Activated T-helper 17 cell treated with anti-CD3 and anti-CD28 coated beads, Interleukin-2, amount 50 U/mL, for 72 hours (primary cell): ENCODE results near the gene GHRL. TPM values are rescaled to one million over a fixed set of nuclear protein-coding genes. Genes with fewer than 3 reads are reported as not detected.

Experiments
- ATAC-seq: fragments of 150-1000 bp; cut with Tn5 transposase; replicated peaks from 2 replicates; pipeline ENCODE4 v1.10.0; 2021; ENCODE audit warnings: mild to moderate bottlenecking, moderate library complexity
- H3K27ac Mint-ChIP-seq: one replicate; pipeline ENCODE4 v1.8.0; 2022; ENCODE audit warnings: mixed read lengths
- H3K27me3 Mint-ChIP-seq: one replicate; pipeline ENCODE4 v1.8.0; 2022; ENCODE audit warnings: mixed read lengths
- H3K36me3 Mint-ChIP-seq: one replicate; pipeline ENCODE4 v1.8.0; 2022; ENCODE audit warnings: low read depth, mild to moderate bottlenecking, mixed read lengths
- H3K4me1 Mint-ChIP-seq: one replicate; pipeline ENCODE4 v1.8.0; 2022; ENCODE audit warnings: mixed read lengths
- H3K4me3 Mint-ChIP-seq: one replicate; pipeline ENCODE4 v1.8.0; 2022; ENCODE audit warnings: mild to moderate bottlenecking, mixed read lengths
- H3K9me3 Mint-ChIP-seq: one replicate; pipeline ENCODE4 v1.8.0; 2022; ENCODE audit warnings: mixed read lengths
- total RNA-seq, 2 donors: library from RNA; stranded (reverse); gene quantifications; one replicate each; pipeline ENCODE4 v1.2.3, GENCODE V29; 2022

Gene GHRL
- total RNA-seq, 2 donors from 2014 or later, result 0.34 to 0.58 TPM

- no peak for ATAC-seq
- no peaks in the 10 kb centered on the region for H3K9me3 Mint-ChIP-seq
- H3K27ac Mint-ChIP-seq, result no peak overlapping the region
- H3K36me3 Mint-ChIP-seq, result no peaks in the 10 kb centered on the region
- H3K4me1 Mint-ChIP-seq, result no peaks in the 10 kb centered on the region
- H3K4me3 Mint-ChIP-seq, result no peak overlapping the region
- H3K27me3 Mint-ChIP-seq, result peaks cover 16% of the 10 kb centered on the region
These were observed 40.6 kb upstream of the GHRL start for GRCh38 chr3:10333349-10333650.

DNA sequence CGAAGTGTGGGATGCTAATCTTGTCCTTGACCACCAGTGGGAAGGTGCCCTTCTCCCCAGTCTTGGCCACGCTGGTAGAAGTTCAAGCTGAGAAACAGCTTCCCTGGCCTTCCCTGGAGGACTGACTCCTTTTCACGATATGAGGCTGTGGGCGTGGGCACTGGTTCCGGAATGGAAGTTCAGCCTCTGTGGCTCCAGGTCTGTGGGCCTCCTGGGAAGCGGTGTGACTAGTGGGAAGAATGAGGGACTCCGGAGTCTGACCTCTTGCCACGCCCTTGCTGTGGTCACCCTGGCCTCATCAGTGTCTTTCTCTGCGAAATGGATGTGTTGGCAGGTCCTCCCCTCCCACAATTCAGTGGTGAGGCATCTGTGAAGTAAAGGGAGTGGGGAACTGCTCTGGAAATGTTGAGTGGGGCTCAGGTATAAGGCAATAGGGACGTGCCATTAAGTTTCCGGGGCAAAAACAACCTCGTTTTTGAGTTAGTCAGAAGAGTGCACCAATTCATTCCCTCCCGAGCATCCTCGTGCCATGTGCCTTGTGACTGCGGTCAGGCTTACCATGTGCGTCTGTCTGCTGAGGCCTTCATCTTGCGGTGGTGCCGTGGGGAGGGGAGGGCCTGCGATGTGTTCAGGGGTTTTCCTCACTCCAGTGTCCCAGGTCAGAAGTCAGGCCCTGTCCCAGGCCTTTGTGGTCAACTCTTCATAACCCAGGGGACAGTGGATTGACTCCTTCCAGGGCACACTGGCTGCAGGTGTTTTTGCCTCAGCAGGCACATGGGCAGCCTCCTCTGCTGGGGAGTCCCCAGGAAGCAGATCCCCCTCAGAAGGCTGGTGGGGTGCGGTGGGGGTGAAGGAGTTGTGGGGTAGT, 40.0 kb upstream of the GHRL start:
- ATAC-seq, result no peak
- Mint-ChIP-seq H3K4me1 (no peaks in the 10 kb centered on the region), H3K27ac (no peak overlapping the region), H3K36me3 (no peaks in the 10 kb centered on the region), H3K4me3 (no peak overlapping the region), H3K27me3 (peaks cover 17% of the 10 kb centered on the region), H3K9me3 (no peaks in the 10 kb centered on the region)

DNA sequence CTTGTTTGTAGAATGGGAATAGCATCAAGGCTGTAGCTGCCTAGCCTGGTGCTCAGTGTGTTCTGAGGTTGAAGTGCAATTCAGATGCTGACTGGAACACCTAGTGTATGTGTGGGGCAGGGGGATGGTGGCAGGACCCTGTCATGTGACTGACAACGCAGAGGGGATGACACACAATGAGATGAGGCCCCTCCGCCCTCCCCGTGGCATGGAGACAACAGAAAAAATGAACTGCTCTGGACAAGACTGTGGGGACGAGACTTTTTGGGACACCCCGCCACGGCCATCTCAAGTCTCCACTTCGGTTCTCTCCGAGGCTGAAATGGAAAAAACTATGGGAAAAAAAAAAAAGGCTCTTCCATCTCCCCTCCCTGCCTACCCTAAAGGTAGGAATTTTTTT, 38.6 kb upstream of the GHRL start:
- H3K27me3 Mint-ChIP-seq, result peaks cover 23% of the 10 kb centered on the region
- H3K4me1 Mint-ChIP-seq, result no peaks in the 10 kb centered on the region
- H3K9me3 Mint-ChIP-seq, result no peaks in the 10 kb centered on the region
- no peak overlapping the region for H3K27ac Mint-ChIP-seq
- H3K4me3 Mint-ChIP-seq, result no peak overlapping the region
- ATAC-seq, result no peak
- H3K36me3 Mint-ChIP-seq, result no peaks in the 10 kb centered on the region

DNA sequence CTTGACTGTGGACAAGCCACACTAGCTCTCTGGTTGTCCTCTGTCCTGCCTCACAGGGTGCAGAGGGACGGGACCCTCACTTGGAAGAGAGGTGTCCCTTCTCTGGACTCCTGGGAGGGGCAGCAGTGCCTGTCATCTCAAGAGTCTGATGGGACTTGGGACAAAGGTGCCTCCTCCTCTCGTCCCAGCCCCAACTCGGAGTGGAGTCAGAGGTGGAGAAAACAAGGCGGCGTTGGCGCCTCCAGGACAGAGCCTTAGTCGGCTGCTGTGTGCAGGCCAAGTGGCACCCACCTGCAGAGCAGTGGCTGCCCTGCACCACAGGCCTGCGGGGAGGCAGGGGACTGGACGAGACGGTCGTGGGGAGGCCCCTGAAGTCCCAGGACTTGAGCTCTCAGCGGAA, 37.6 kb upstream of the GHRL start:
- H3K27ac Mint-ChIP-seq, result no peak overlapping the region
- no peaks in the 10 kb centered on the region for H3K9me3 Mint-ChIP-seq
- H3K27me3 Mint-ChIP-seq, result peaks cover 23% of the 10 kb centered on the region
- no peaks in the 10 kb centered on the region for H3K36me3 Mint-ChIP-seq
- no peak overlapping the region for H3K4me3 Mint-ChIP-seq
- ATAC-seq, result peak; percentile 11
- H3K4me1 Mint-ChIP-seq, result no peaks in the 10 kb centered on the region

GRCh38 chr3:10329495-10330015, 36.8 kb upstream of the GHRL start:
- no peaks in the 10 kb centered on the region for H3K36me3 Mint-ChIP-seq
- no peak overlapping the region for H3K4me3 Mint-ChIP-seq
- no peaks in the 10 kb centered on the region for H3K9me3 Mint-ChIP-seq
- no peak for ATAC-seq
- peaks cover 23% of the 10 kb centered on the region for H3K27me3 Mint-ChIP-seq
- no peaks in the 10 kb centered on the region for H3K4me1 Mint-ChIP-seq
- H3K27ac Mint-ChIP-seq, result no peak overlapping the region

DNA sequence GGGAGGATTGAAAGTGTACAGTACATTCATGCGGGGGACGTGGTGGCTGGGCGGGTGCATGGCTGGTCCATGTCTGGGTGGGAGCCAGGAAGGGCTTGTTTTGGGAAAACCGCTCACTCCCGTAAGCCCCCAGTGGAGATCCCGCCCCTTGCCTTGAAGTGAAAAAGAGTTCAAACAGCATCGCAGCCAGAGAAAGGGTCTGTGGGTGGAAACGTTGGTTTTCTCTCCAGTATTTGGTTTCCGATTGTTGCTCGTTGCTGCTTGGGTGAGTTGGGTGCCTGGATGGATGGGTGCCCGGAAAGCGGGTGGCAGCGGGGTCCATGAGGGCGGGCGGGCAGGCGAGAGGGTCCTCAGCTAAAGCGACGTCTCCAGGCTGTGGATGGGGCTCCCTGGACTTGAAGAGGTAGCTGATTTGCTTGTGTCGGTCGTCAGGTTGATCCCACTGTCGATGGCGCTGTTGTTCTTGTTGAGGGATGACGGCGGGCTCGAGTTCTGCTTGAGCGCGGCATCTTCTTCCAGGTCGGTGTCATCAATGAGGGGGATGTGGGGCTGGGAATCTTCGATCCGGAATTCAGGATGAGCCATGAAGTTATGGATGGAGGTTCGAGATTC, 35.8 kb upstream of the GHRL start:
- Mint-ChIP-seq H3K27me3 (peaks cover 23% of the 10 kb centered on the region), H3K9me3 (no peaks in the 10 kb centered on the region), H3K36me3 (no peaks in the 10 kb centered on the region), H3K4me1 (no peaks in the 10 kb centered on the region), H3K27ac (no peak overlapping the region), H3K4me3 (no peak overlapping the region)
- no peak for ATAC-seq

- Mint-ChIP-seq H3K4me3 (no peak overlapping the region), H3K9me3 (no peaks in the 10 kb centered on the region), H3K4me1 (no peaks in the 10 kb centered on the region), H3K27me3 (peaks cover 23% of the 10 kb centered on the region), H3K27ac (no peak overlapping the region), H3K36me3 (no peaks in the 10 kb centered on the region)
- ATAC-seq, result no peak
These were observed 34.8 kb upstream of the GHRL start for GRCh38 chr3:10327592-10327991.

DNA sequence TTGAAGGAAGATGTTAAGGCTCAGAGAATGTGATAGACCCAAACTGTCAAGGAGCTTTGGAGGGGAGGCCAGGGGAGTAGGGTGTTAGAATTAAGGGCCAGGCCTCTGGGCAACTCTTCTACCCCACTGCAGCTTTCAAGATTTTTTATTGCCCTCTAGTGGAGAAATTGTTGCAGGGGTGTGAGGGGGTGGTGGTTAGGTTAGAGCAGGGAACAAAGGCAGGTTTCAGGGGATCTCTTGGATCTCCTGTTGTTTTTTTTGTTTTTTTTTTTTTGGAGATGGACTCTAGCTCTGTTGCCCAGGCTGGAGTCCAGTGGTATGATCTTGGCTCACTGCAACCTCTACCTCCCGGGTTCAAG, 29.6 kb upstream of the GHRL start:
- Mint-ChIP-seq H3K4me3 (no peak overlapping the region), H3K27me3 (peaks cover 4% of the 10 kb centered on the region), H3K36me3 (peaks cover 20% of the 10 kb centered on the region), H3K4me1 (peaks cover 19% of the 10 kb centered on the region), H3K27ac (no peak overlapping the region), H3K9me3 (no peaks in the 10 kb centered on the region)
- no peak for ATAC-seq

- ATAC-seq, result no peak
- Mint-ChIP-seq H3K27ac (peak overlapping the region; percentile 94), H3K4me3 (peak overlapping the region; percentile 89), H3K4me1 (peaks cover 19% of the 10 kb centered on the region), H3K9me3 (no peaks in the 10 kb centered on the region), H3K27me3 (peaks cover 4% of the 10 kb centered on the region), H3K36me3 (peaks cover 25% of the 10 kb centered on the region)
These were observed 29.0 kb upstream of the GHRL start for GRCh38 chr3:10321630-10322351.

- peaks cover 19% of the 10 kb centered on the region for H3K4me1 Mint-ChIP-seq
These were observed 27.6 kb upstream of the GHRL start for GRCh38 chr3:10320320-10320677.

DNA sequence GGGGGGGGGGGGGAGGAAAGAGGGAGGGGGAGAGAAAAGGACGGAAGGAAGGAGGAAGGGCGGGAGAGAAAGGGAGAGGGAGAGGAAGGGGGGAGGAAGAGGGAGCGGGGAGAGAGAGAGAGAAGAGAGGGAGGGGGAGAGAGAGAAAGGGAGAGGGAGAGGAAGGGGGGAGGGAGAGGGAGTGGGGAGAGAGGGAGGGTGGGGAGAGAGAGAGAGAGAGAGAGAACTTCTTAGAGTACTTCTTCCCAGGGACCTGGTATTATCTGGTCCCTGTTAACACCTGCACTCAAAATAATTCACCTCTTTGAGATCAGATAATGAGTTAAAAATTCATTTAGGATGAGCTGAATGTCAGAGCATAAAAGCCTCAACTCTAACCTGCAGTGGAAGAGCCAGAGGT, 27.1 kb upstream of the GHRL start:
- Mint-ChIP-seq H3K4me3 (peak overlapping the region; percentile 89), H3K36me3 (peaks cover 44% of the 10 kb centered on the region), H3K9me3 (no peaks in the 10 kb centered on the region), H3K27me3 (no peaks in the 10 kb centered on the region), H3K4me1 (peaks cover 19% of the 10 kb centered on the region), H3K27ac (peak overlapping the region; percentile 94)
- no peak for ATAC-seq

More at GRCh38 chr3:10320320-10320677, 27.6 kb upstream of the GHRL start:
- no peaks in the 10 kb centered on the region for H3K9me3 Mint-ChIP-seq
- H3K36me3 Mint-ChIP-seq, result peaks cover 39% of the 10 kb centered on the region
- peak overlapping the region; percentile 94 for H3K27ac Mint-ChIP-seq
- H3K4me3 Mint-ChIP-seq, result peak overlapping the region; percentile 89
- no peak for ATAC-seq
- H3K27me3 Mint-ChIP-seq, result no peaks in the 10 kb centered on the region

DNA sequence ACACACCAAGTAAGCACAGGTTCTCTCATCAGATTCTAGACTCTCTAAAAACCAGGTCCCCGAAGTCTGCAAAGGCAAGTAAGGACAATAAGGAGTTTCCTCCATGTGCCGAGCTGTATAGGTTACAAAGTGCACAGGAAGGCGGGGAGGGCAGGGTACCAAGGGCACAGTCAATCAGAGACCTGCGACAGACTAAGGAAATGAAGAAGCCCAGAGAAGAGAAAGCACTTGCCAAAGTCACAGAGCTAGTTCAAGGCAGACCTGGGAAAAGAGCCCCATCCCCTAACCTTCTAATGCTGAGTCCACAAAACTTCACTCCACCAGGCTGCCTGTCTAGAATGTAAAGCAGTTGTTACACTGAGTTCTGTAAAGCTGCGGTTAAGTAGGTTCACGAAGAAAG, 26.5 kb upstream of the GHRL start:
- Mint-ChIP-seq H3K4me1 (peaks cover 19% of the 10 kb centered on the region), H3K27me3 (no peaks in the 10 kb centered on the region), H3K4me3 (peak overlapping the region; percentile 89), H3K9me3 (no peaks in the 10 kb centered on the region), H3K27ac (peak overlapping the region; percentile 88), H3K36me3 (peaks cover 50% of the 10 kb centered on the region)
- ATAC-seq, result no peak

DNA sequence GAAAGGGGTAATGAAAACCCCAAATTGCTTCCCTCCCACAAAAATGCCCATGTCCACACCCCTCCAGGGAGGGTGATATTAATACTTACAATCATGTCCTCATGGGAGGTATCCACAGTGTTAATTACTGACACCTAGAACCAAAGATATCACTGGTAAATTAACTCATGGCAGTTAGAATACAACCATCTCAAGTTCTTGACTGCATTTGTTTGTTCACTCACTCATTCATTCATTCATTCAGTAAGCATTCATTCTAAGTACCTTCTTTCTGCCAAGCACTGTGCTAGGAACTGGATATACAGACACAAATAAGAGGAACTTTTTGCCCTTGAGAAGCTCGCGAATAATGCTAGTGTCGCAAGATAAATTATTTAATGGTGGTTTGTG, 25.2 kb upstream of the GHRL start:
- Mint-ChIP-seq H3K36me3 (peaks cover 63% of the 10 kb centered on the region), H3K9me3 (no peaks in the 10 kb centered on the region), H3K27me3 (no peaks in the 10 kb centered on the region), H3K4me3 (no peak overlapping the region), H3K27ac (peak overlapping the region; percentile 28), H3K4me1 (peaks cover 19% of the 10 kb centered on the region)
- no peak for ATAC-seq

DNA sequence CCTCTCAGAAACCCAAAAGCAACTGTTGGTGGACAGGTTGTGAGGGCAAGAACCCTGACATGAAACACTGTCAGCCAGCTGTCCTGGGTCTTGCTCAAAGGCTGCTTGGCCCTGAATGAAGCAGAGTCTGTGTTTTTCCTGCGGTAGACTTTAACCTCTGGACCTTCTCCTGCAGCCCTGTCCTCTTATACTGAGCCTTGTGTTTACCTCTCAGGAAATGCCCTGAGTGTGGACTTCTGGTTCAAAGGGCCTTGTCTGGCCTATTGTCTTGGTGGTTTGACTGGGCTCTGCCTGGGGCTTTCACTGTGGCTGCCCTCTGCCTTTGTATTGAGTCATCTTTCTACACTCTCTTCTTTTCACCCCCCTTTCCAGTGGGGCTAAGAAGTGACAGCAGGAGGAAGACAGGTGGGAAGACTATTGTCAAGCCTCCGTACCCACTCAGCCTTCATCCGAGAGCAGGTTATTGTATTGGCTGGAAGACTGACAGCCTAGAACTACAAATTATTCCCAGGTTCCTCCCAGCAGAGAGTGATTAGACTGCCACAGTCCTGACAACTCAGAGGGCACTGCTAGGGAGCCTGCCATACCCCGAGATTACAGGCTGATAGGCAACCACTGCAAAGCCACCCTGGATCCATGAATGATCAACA, 24.7 kb upstream of the GHRL start:
- Mint-ChIP-seq H3K27ac (peak overlapping the region; percentile 28), H3K4me1 (peaks cover 19% of the 10 kb centered on the region), H3K9me3 (no peaks in the 10 kb centered on the region), H3K27me3 (no peaks in the 10 kb centered on the region), H3K4me3 (no peak overlapping the region), H3K36me3 (peaks cover 68% of the 10 kb centered on the region)
- no peak for ATAC-seq
